CD4-positive, alpha-beta T cell (primary cell): Measurements from ENCODE around the gene RIOK3. TPM values are rescaled to one million over a fixed set of nuclear protein-coding genes. Genes with fewer than 3 reads are reported as not detected.

Experiments used
- ATAC-seq: fragments of 200-7000 bp; cut with Tn5 transposase; one replicate; pipeline ENCODE4 v1.10.0; 2022; ENCODE audit warnings: mild to moderate bottlenecking; ENCODE audit not compliant: poor library complexity
- CTCF ChIA-PET: fragments of 350-600 bp; sonication (Branson Sonifier 250); formaldehyde crosslinking; loops from one replicate; lab custom pipeline; 2021; ENCODE audit warnings: antibody characterized with exemption, inconsistent platforms; lab: Charles Lee
- POLR2A ChIA-PET: fragments of 350-600 bp; sonication (Branson Sonifier 250); formaldehyde crosslinking; loops from one replicate; lab custom pipeline; 2021; ENCODE audit warnings: antibody characterized with exemption, inconsistent platforms; lab: Charles Lee
- DNase-seq, 14 experiments: peaks; one replicate each; pipeline ENCODE4 v3.0.0-alpha.2; 2013 to 2020; ENCODE audit warnings: mixed read lengths in 2 of 14
- H3K27ac ChIP-seq, 2 donors: one replicate each; pipeline versions ENCODE4 v1.5.1 to v1.7.0; 2013; ENCODE audit warnings: low read length in 2 of 2, low read depth in 1 of 2, mild to moderate bottlenecking in 1 of 2
- H3K27me3 ChIP-seq, 2 experiments: 1 replicate in 1 of 2; 2 replicates in 1 of 2; pipeline versions ENCODE4 v1.6.1 to v1.7.0; 2013; ENCODE audit warnings: low read length in 2 of 2, control low read depth in 1 of 2, mild to moderate bottlenecking in 1 of 2, moderate library complexity in 1 of 2; ENCODE audit not compliant: insufficient read depth in 2 of 2, control insufficient read depth in 1 of 2
- H3K36me3 ChIP-seq: one replicate; pipeline ENCODE4 v1.6.1; 2013; ENCODE audit warnings: low read length, control low read depth; ENCODE audit not compliant: insufficient read depth
- H3K4me1 ChIP-seq: one replicate; pipeline ENCODE4 v1.6.1; 2013; ENCODE audit warnings: low read length, control low read depth; ENCODE audit not compliant: insufficient read depth
- H3K4me3 ChIP-seq: one replicate; pipeline ENCODE4 v1.5.1; 2013; ENCODE audit warnings: mild to moderate bottlenecking, low read length, moderate library complexity
- H3K9me3 ChIP-seq, 2 experiments: 1 replicate in 1 of 2; 2 replicates in 1 of 2; pipeline versions ENCODE4 v1.6.1 to v1.7.0; 2013; ENCODE audit warnings: low read length in 2 of 2, mild to moderate bottlenecking in 2 of 2, control low read depth in 1 of 2, moderate library complexity in 1 of 2; ENCODE audit not compliant: control insufficient read depth in 1 of 2, insufficient read depth in 1 of 2
- H3K27ac Mint-ChIP-seq: one replicate; pipeline ENCODE4 v1.8.0; 2020; ENCODE audit warnings: mixed read lengths
- H3K27me3 Mint-ChIP-seq: one replicate; pipeline ENCODE4 v1.8.0; 2021; ENCODE audit warnings: mixed read lengths
- H3K36me3 Mint-ChIP-seq: one replicate; pipeline ENCODE4 v1.8.0; 2021; ENCODE audit warnings: low read depth, mixed read lengths
- H3K4me1 Mint-ChIP-seq: one replicate; pipeline ENCODE4 v1.8.0; 2021; ENCODE audit warnings: low read depth, mixed read lengths
- H3K4me3 Mint-ChIP-seq: one replicate; pipeline ENCODE4 v1.8.0; 2020; ENCODE audit warnings: mild to moderate bottlenecking, mixed read lengths
- H3K9me3 Mint-ChIP-seq: one replicate; pipeline ENCODE4 v1.8.0; 2020; ENCODE audit warnings: mixed read lengths
- CTCF ChIP-seq: fragments of 200-600 bp; IDR thresholded peaks from one replicate; pipeline ENCODE4 v1.8.0; 2022; ENCODE audit warnings: antibody characterized with exemption, mild to moderate bottlenecking
- intact Hi-C, 2 experiments: fragments of 100-400 bp; cut with DNase I in 1 of 2; cut with micrococcal nuclease in 1 of 2; formaldehyde crosslinking; loops; one replicate each; pipeline versions ENCODE4 v1.15.1 to v1.9.0; 2023 to 2025; cut with DNase I, micrococcal nuclease
- total RNA-seq, 174 experiments: library from RNA in 2 of 174; stranded (reverse) in 2 of 174; gene quantifications; one replicate each; pipeline ENCODE4 v1.2.3 and lab custom pipeline; 2021 to 2026

RIOK3 gene
- total RNA-seq, 2 experiments from 2014 or later = 151 to 153 TPM

GRCh38 chr18:23471486-23471885 is 18.4 kb downstream of the RIOK3 start:
- Mint-ChIP-seq H3K4me3 (no peak overlapping the region), H3K4me1 (no peaks in the 10 kb centered on the region), H3K9me3 (no peaks in the 10 kb centered on the region), H3K27me3 (no peaks in the 10 kb centered on the region), H3K27ac (no peak overlapping the region), H3K36me3 (peaks cover 46% of the 10 kb centered on the region)
- Histone ChIP-seq H3K9me3 (no peaks in the 10 kb centered on the region), H3K27ac (no peak overlapping the region), H3K4me1 (no peaks in the 10 kb centered on the region), H3K4me3 (no peak overlapping the region), H3K36me3 (peaks cover 90% of the 10 kb centered on the region), H3K27me3 (no peaks in the 10 kb centered on the region)
- DNase-seq = no peak
- ATAC-seq = no peak
- ChIA-PET POLR2A (no interaction called here), CTCF (no interaction called here)
- intact Hi-C loops = no loop called here
- TF ChIP-seq CTCF = no peak

DNA sequence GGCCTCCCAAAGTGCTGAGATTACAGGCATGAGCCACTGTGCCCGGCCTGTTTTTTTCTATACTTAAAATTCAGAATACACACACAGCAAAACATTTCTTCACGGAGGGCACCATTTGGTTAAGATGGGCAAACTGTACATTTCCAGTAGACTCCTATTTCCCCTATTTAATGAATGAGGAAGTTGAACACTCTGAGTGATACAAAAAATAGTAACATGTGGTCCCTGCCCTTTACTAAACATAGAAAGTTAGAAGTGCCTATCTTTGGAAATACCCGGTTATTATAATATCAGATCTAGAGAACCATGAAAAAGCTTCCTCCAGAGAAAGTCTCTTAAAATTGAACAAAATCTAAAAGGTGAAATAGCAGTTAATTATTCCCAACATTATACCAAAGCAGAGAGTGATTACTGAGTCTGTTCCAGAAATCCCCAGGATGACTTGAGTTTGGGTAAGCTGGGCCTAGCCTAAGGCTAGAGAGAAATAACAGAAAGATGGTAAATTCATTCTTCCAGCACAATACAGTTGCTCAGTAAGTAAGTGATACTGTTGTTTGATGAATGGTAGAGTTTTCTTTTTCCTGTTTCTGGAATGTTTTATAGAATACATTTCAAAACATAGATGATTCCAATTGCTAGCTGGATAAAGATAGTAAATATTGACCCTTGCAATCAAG is 26.9 kb downstream of the RIOK3 start:
- Histone ChIP-seq H3K4me3 (no peak overlapping the region), H3K27ac (no peak overlapping the region), H3K36me3 (peaks cover 62% of the 10 kb centered on the region), H3K9me3 (no peaks in the 10 kb centered on the region), H3K27me3 (no peaks in the 10 kb centered on the region), H3K4me1 (no peaks in the 10 kb centered on the region)
- Mint-ChIP-seq H3K9me3 (no peaks in the 10 kb centered on the region), H3K4me1 (no peaks in the 10 kb centered on the region), H3K4me3 (no peak overlapping the region), H3K27me3 (no peaks in the 10 kb centered on the region), H3K27ac (no peak overlapping the region), H3K36me3 (peaks cover 70% of the 10 kb centered on the region)
- no peak for DNase-seq
- no peak for TF ChIP-seq CTCF
- no peak for ATAC-seq
- intact Hi-C loops = no loop called here
- POLR2A ChIA-PET = interaction anchor here (0.7 kb wide), 1 partner anchor 22 kb away, joined by 4 read pairs; no protein-coding TSS in a partner anchor
- CTCF ChIA-PET = interaction anchor here (1.7 kb wide), 1 partner anchor 19 kb away, joined by 4 read pairs; no protein-coding TSS in a partner anchor

GRCh38 chr18:23484561-23485182 is 31.6 kb downstream of the RIOK3 start:
- TF ChIP-seq CTCF = no peak
- H3K4me1 ChIP-seq = peaks cover 9% of the 10 kb centered on the region
- no peaks in the 10 kb centered on the region for H3K27me3 ChIP-seq
- Mint-ChIP-seq H3K27me3 (no peaks in the 10 kb centered on the region), H3K4me1 (peaks cover 19% of the 10 kb centered on the region), H3K27ac (no peak overlapping the region), H3K36me3 (peaks cover 28% of the 10 kb centered on the region), H3K9me3 (no peaks in the 10 kb centered on the region), H3K4me3 (no peak overlapping the region)
- ChIA-PET CTCF (no interaction called here), POLR2A (no interaction called here)
- intact Hi-C loops = no loop called here
- H3K36me3 ChIP-seq = peaks cover 19% of the 10 kb centered on the region
- DNase-seq (no peak), ATAC-seq (no peak)
- no peaks in the 10 kb centered on the region for H3K9me3 ChIP-seq
- no peak overlapping the region for H3K27ac ChIP-seq
- no peak overlapping the region for H3K4me3 ChIP-seq
